Erythroblast (primary cell): Measurements from ENCODE around the gene OTOR.

ENCODE experiments used
- DNase-seq, 2 experiments: peaks; one replicate each; lab custom pipeline; 2025; lab: John Stamatoyannopoulos, UW
- GATA1 ChIP-seq: IDR thresholded peaks from 2 replicates; pipeline ENCODE4 v1.6.1; 2011; ENCODE audit warnings: low read depth, mild to moderate bottlenecking, control low read depth, low read length, moderate library complexity
- POLR2A ChIP-seq: IDR thresholded peaks from 2 replicates; pipeline ENCODE4 v1.6.1; 2011; ENCODE audit warnings: mild to moderate bottlenecking, low read length

Gene OTOR

DNA sequence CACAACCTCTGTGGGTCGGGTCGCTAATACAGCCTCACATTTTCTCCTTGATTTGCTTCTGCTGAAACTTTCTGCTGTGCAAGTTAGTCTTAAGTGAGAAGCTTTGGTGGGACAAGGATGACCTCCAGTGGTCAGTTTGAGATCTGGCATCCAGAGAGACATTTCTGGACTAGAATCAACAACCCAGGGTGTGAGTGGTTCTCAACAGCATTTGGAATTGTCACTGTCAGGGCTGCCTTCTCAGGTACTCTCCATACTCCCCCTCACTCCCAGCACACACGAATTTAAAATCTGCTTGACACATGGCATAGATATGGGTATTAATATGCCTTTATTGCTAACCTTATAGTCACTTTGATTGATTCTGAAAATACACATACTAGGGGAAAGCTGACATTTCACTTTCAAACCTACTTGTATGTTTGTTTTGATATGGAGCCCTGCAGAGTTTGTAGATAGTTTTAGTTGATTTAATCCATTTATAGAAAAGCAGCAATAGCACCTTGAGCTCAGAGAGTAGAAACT, 13.2 kb downstream of the OTOR start:
- TF ChIP-seq GATA1: no peak
- peak; percentile 60 to 66 for DNase-seq

DNA sequence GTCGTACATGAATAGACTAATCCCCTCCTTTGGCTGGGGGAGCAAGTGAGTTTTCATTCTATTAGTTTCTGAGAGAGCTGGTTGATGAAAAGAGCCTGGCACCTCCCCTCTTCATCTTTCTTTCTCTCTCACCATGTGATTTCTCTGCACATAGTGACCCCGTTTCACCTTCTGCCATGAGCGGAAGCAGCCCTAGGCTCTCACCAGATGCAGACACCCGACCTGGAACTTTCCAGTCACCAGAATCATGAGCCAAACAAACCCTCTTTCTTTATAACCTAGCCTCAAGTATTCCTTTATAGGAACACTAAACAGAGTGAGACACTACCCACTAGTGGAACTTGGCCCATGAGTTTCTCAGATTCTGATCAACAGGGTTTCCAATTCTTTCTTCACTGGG, 16.4 kb downstream of the OTOR start:
- no peak for DNase-seq

DNA sequence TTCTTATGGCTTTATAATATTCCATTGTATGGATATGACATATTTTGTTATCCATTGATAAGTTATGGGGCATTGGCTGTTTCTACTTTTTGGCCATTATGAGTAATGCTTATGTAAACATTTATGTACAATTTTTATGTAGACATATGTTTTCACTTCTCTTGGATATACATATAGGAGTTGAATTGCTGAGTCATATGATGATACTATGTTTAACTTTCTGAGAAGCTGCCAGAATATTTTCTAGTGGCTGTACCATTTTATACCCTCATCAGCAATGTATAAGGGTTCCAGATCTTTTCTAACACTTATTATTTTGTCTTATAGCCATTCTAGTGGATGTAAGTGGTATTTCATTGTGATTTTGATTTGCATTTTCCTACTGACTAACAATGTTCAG, 23.1 kb downstream of the OTOR start:
- no peak for DNase-seq
- TF ChIP-seq GATA1: no peak
- TF ChIP-seq POLR2A: no peak

More for the DNA sequence above, 16.4 kb downstream of the OTOR start:
- TF ChIP-seq GATA1: no peak
- no peak for TF ChIP-seq POLR2A

DNA sequence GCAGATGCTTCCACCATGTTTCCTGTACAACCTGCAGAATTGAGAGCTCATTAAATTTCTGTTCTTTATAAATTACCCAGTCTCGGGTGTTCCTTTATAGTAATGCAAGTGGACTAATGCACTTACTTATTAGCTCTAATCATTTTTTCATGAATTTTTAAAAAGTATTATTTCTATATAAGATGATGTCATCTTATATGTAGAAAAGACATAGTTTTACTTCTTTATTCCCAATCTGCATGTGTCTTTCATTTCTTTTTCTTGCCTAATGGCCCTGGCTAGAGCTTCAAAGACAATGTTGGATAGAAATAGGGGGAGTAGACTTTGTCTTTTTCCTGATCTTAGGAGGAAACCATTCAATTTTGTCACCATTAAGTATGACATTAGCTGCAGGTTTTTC, 27.8 kb downstream of the OTOR start:
- no peak for TF ChIP-seq POLR2A
- no peak for TF ChIP-seq GATA1
- DNase-seq: no peak

DNA sequence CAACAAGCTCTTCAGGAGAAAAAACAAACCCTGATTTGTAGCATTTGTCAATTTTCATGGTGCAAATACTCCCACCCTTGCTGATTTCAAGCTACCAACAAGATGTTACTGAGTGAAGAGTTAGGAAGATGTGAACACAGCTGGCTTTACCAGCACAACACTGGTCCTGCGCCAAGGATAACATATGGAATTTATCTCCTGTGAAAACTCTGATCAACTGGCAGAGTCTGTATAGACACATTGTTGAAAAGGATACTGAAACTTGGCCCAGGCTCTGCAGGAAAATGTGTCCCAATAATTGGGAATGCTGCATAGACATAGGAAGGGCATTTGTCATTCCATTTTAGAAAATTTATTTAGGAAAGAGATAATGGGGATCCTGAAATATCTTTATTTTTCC, 29.0 kb downstream of the OTOR start:
- no peak for TF ChIP-seq GATA1
- no peak for TF ChIP-seq POLR2A
- no peak for DNase-seq

DNA sequence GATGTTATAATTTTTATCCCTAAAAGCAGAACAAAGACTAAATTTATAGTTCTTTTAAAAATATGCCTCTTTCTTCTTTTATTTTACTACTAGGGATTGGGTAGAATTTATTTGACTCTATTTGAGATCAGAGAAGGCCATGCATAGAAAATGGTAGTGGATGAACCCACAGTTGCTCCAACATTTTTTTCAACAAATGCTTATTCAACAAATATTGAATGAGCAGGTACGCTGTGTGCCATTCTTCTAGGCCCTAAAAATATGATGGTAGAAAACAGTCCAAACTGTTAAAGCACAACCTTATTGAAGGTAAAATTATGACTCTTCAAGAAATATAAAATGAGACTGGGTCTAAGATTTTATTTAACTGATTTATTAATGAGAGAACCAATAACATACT, 30.0 kb downstream of the OTOR start:
- TF ChIP-seq POLR2A: no peak
- no peak for TF ChIP-seq GATA1
- DNase-seq: no peak

DNA sequence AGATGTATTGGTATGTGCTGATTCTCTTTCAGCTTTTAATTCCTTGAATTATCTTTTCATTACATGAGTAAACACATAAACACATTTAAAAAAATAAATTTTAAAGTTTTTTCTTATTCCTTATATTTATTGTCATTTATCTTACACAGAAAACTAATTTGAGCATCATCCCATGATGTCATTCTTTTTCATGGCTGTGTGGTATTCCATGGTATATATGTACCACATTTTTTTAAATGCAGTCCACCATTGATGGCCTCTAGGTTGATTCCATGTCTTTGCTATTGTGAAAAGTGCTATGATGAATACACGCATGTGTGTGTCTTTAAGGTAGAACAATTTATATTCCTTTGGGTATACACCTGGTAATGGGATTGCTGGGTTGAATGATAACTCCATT, 33.3 kb downstream of the OTOR start:
- no peak for DNase-seq
- TF ChIP-seq GATA1 (no peak), POLR2A (no peak)

DNA sequence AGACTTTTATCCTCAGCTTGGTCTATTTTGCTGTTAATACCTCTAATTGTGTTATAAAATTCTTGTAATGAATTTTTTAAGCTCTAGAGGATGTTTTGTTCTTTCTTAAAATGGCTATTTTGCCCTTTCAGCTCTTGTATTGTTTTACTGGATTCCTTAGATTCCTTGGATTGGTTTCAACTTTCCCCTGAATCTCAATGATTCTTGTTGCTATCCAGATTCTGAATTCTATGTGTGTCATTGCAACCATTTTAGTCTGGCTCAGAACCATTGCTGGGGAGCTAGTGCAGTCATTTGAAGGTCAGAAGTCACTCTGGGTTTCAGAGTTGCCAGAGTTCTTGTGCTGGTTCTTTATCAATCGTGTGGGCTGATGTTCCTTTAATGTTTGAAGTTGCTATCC, 37.1 kb downstream of the OTOR start:
- DNase-seq: no peak
- TF ChIP-seq GATA1 (no peak), POLR2A (no peak)
